ENCODE data around the gene HMMR. TPM values are rescaled to one million over a fixed set of nuclear protein-coding genes. Genes with fewer than 3 reads are reported as not detected.
"Not testable (repeated sequence)": the region's sequence is repeated elsewhere in the genome, so short reads cannot be mapped to it uniquely, and the experiment has no call there.

HMMR gene
- total RNA-seq, 1 donor from 2014 or later: 5.5 TPM

- no peak for TF ChIP-seq CTCF (IDR thresholded peaks at IDR 0.05)
- DNase-seq (ENCODE audit: extremely low spot score, unreplicated experiment): no peak
- peaks cover 51% of the 10 kb centered on the region for H3K27me3 Mint-ChIP-seq (ENCODE audit: unreplicated experiment)
- no peaks in the 10 kb centered on the region for H3K9me3 Mint-ChIP-seq (ENCODE audit: unreplicated experiment)
- H3K36me3 Mint-ChIP-seq (ENCODE audit: unreplicated experiment): no peaks in the 10 kb centered on the region
- H3K27ac Mint-ChIP-seq (ENCODE audit: unreplicated experiment): no peak overlapping the region
- no peaks in the 10 kb centered on the region for H3K4me1 Mint-ChIP-seq (ENCODE audit: unreplicated experiment)
- no peak overlapping the region for H3K4me3 Mint-ChIP-seq (ENCODE audit: unreplicated experiment)
Observed at GRCh38 chr5:163533223-163533622, 72.8 kb downstream of the HMMR start.

GRCh38 chr5:163534492-163535094, 74.2 kb downstream of the HMMR start:
- Mint-ChIP-seq H3K4me1 (ENCODE audit: unreplicated experiment) (no peaks in the 10 kb centered on the region), H3K27ac (ENCODE audit: unreplicated experiment) (no peak overlapping the region), H3K9me3 (ENCODE audit: unreplicated experiment) (no peaks in the 10 kb centered on the region), H3K27me3 (ENCODE audit: unreplicated experiment) (peaks cover 51% of the 10 kb centered on the region), H3K36me3 (ENCODE audit: unreplicated experiment) (no peaks in the 10 kb centered on the region), H3K4me3 (ENCODE audit: unreplicated experiment) (no peak overlapping the region)
- no peak for DNase-seq (ENCODE audit: extremely low spot score, unreplicated experiment)
- no peak for TF ChIP-seq CTCF (IDR thresholded peaks at IDR 0.05)

GRCh38 chr5:163535290-163535689, 74.9 kb downstream of the HMMR start:
- Mint-ChIP-seq H3K4me1 (ENCODE audit: unreplicated experiment) (no peaks in the 10 kb centered on the region), H3K9me3 (ENCODE audit: unreplicated experiment) (no peaks in the 10 kb centered on the region)
- no peak for DNase-seq (ENCODE audit: extremely low spot score, unreplicated experiment)

GRCh38 chr5:163536442-163536841, 76.0 kb downstream of the HMMR start:
- not testable (repeated sequence) for H3K4me1 Mint-ChIP-seq (ENCODE audit: unreplicated experiment); H3K36me3 Mint-ChIP-seq (ENCODE audit: unreplicated experiment); H3K4me3 Mint-ChIP-seq (ENCODE audit: unreplicated experiment); DNase-seq (ENCODE audit: extremely low spot score, unreplicated experiment); H3K9me3 Mint-ChIP-seq (ENCODE audit: unreplicated experiment); H3K27ac Mint-ChIP-seq (ENCODE audit: unreplicated experiment)
- peaks cover 51% of the 10 kb centered on the region for H3K27me3 Mint-ChIP-seq (ENCODE audit: unreplicated experiment)

More at GRCh38 chr5:163535290-163535689, 74.9 kb downstream of the HMMR start:
- Mint-ChIP-seq H3K27ac (ENCODE audit: unreplicated experiment) (no peak overlapping the region), H3K27me3 (ENCODE audit: unreplicated experiment) (peaks cover 51% of the 10 kb centered on the region), H3K36me3 (ENCODE audit: unreplicated experiment) (no peaks in the 10 kb centered on the region), H3K4me3 (ENCODE audit: unreplicated experiment) (no peak overlapping the region)
- no peak for TF ChIP-seq CTCF (IDR thresholded peaks at IDR 0.05)

GRCh38 chr5:163540696-163541095, 80.3 kb downstream of the HMMR start:
- DNase-seq (ENCODE audit: extremely low spot score, unreplicated experiment): no peak
- peaks cover 34% of the 10 kb centered on the region for H3K27me3 Mint-ChIP-seq (ENCODE audit: unreplicated experiment)
- TF ChIP-seq CTCF (IDR thresholded peaks at IDR 0.05): no peak
- no peak overlapping the region for H3K4me3 Mint-ChIP-seq (ENCODE audit: unreplicated experiment)
- H3K27ac Mint-ChIP-seq (ENCODE audit: unreplicated experiment): no peak overlapping the region
- H3K36me3 Mint-ChIP-seq (ENCODE audit: unreplicated experiment): no peaks in the 10 kb centered on the region
- no peaks in the 10 kb centered on the region for H3K9me3 Mint-ChIP-seq (ENCODE audit: unreplicated experiment)
- no peaks in the 10 kb centered on the region for H3K4me1 Mint-ChIP-seq (ENCODE audit: unreplicated experiment)

Other genes starting within 250 kb of the HMMR start
- gene CCNG1, start 23.0 kb upstream of the HMMR start, total RNA-seq: 163 and 165 TPM in 2 replicates
- 25.1 and 30.0 TPM in 2 replicates for gene NUDCD2, start 530 bp upstream of the HMMR start, total RNA-seq
- gene MAT2B, start 45.0 kb downstream of the HMMR start, total RNA-seq: 45.9 and 47.0 TPM in 2 replicates